Thyroid gland (tissue), 4 donors: ENCODE results near the gene HPS5.

Experiments
- POLR2A ChIP-seq, 2 donors: fragments of 450-650 bp; IDR thresholded peaks; one replicate each; pipeline ENCODE4 v1.6.1; 2017; ENCODE audit warnings: antibody characterized with exemption in 2 of 2, mild to moderate bottlenecking in 2 of 2, moderate library complexity in 1 of 2
- TF ChIP-seq, protein P1 (sequence below), 6 experiments: fragments of 200-600 bp in 3 of 6; fragments of 450-650 bp in 3 of 6; sonication (generic) in 3 of 6; IDR thresholded peaks; one replicate each; pipeline ENCODE4 v1.5.1; 2016 to 2019; ENCODE audit warnings: antibody characterized with exemption in 6 of 6, mild to moderate bottlenecking in 2 of 6, inconsistent platforms in 1 of 6, moderate library complexity in 1 of 6

DNA sequence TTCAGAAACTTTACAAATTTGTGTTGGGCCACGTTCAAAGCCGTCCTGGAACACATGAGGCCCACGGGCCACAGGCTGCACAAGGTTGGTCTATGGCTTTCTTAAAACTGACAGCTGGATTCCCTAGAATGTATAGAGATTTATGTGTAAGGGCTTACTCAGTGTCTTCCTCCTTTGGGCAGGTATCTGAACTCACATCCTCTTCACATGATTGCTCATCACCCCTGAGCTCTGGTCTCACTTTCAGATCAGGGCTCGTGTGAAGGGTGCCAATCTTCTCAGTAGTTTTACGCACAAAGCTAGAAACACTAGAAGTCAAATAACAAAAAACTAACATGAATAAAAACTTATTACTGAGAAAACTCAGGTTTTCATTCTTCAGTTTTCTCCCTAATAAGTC is 27.1 kb downstream of the HPS5 start:
- TF ChIP-seq, protein P1, sequence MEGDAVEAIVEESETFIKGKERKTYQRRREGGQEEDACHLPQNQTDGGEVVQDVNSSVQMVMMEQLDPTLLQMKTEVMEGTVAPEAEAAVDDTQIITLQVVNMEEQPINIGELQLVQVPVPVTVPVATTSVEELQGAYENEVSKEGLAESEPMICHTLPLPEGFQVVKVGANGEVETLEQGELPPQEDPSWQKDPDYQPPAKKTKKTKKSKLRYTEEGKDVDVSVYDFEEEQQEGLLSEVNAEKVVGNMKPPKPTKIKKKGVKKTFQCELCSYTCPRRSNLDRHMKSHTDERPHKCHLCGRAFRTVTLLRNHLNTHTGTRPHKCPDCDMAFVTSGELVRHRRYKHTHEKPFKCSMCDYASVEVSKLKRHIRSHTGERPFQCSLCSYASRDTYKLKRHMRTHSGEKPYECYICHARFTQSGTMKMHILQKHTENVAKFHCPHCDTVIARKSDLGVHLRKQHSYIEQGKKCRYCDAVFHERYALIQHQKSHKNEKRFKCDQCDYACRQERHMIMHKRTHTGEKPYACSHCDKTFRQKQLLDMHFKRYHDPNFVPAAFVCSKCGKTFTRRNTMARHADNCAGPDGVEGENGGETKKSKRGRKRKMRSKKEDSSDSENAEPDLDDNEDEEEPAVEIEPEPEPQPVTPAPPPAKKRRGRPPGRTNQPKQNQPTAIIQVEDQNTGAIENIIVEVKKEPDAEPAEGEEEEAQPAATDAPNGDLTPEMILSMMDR (IDR thresholded peaks at IDR 0.05) = no peak
- TF ChIP-seq POLR2A (IDR thresholded peaks at IDR 0.05) = no peak
